Transverse colon (tissue), 4 donors: ENCODE results near the gene TOM1L2.

Experiments used
- EP300 ChIP-seq: sonication (generic); formaldehyde crosslinking; IDR thresholded peaks from one replicate; pipeline ENCODE4 v1.6.1; 2017; ENCODE audit warnings: antibody characterized with exemption, low read depth
- POLR2A ChIP-seq: fragments of 450-650 bp; IDR thresholded peaks from one replicate; pipeline ENCODE4 v1.6.1; 2016; ENCODE audit warnings: antibody characterized with exemption, mild to moderate bottlenecking, moderate library complexity
- POLR2AphosphoS5 ChIP-seq, 3 donors: sonication (generic); formaldehyde crosslinking; IDR thresholded peaks; one replicate each; pipeline ENCODE4 v1.6.1; 2016; ENCODE audit warnings: antibody characterized with exemption in 3 of 3
- TF ChIP-seq, protein P1 (sequence below), 5 experiments: fragments of 200-600 bp in 3 of 5; fragments of 450-650 bp in 2 of 5; sonication (generic) in 3 of 5; IDR thresholded peaks; 1 replicate in 2 of 5; 2 replicates in 3 of 5; pipeline ENCODE4 v1.5.1; 2016 to 2017; ENCODE audit warnings: antibody characterized with exemption in 5 of 5, inconsistent platforms in 3 of 5, mild to moderate bottlenecking in 2 of 5, moderate library complexity in 1 of 5

GRCh38 chr17:17833658-17834357 is 138.4 kb downstream of the TOM1L2 start:
- TF ChIP-seq, protein P1, sequence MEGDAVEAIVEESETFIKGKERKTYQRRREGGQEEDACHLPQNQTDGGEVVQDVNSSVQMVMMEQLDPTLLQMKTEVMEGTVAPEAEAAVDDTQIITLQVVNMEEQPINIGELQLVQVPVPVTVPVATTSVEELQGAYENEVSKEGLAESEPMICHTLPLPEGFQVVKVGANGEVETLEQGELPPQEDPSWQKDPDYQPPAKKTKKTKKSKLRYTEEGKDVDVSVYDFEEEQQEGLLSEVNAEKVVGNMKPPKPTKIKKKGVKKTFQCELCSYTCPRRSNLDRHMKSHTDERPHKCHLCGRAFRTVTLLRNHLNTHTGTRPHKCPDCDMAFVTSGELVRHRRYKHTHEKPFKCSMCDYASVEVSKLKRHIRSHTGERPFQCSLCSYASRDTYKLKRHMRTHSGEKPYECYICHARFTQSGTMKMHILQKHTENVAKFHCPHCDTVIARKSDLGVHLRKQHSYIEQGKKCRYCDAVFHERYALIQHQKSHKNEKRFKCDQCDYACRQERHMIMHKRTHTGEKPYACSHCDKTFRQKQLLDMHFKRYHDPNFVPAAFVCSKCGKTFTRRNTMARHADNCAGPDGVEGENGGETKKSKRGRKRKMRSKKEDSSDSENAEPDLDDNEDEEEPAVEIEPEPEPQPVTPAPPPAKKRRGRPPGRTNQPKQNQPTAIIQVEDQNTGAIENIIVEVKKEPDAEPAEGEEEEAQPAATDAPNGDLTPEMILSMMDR (IDR thresholded peaks at IDR 0.05) = no peak
- TF ChIP-seq POLR2AphosphoS5 (IDR thresholded peaks at IDR 0.05) = no peak
- no peak for TF ChIP-seq POLR2A
- TF ChIP-seq EP300 = no peak
